ENCODE measurements around the gene NAPB.

The NAPB gene

DNA sequence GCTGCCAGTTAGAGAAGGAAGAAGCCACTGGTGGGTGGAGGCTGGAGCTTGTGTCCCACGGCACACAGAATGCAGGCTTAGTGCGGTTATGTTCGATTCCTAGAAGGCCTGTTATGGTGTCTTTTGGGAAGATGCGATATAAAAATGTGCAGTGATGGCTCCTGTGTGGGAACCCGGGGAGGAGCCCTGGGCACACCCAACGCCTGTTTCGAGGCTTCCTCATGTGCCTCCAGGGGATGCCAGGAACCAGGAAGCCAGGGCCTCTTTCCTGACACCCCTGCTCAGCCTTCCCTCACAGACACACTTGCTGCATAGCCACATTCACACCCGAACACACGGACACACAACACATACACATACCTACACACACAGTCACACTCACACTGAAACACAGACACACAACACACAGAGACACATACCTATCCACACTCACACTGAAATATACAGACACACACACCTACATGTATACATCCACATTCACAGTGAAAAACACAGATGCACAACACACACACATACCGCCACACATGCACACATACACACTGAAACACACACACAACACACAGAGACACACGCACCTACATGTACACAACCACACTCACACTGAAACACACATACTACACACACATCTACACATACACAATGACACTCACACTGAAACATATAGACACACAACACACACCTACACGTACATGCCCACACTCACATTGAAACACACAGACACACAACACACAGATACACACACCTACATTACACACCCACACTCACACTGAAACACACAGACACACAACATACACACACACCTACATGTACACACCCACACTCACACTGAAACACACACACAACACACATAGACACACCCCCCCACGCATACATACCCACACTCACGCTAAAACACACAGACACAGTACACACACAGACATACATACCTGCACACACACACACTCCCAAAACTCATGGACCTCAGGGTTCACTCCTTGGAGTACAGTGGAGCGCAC, 32.6 kb upstream of the NAPB start:
- TF ChIP-seq, protein P1, sequence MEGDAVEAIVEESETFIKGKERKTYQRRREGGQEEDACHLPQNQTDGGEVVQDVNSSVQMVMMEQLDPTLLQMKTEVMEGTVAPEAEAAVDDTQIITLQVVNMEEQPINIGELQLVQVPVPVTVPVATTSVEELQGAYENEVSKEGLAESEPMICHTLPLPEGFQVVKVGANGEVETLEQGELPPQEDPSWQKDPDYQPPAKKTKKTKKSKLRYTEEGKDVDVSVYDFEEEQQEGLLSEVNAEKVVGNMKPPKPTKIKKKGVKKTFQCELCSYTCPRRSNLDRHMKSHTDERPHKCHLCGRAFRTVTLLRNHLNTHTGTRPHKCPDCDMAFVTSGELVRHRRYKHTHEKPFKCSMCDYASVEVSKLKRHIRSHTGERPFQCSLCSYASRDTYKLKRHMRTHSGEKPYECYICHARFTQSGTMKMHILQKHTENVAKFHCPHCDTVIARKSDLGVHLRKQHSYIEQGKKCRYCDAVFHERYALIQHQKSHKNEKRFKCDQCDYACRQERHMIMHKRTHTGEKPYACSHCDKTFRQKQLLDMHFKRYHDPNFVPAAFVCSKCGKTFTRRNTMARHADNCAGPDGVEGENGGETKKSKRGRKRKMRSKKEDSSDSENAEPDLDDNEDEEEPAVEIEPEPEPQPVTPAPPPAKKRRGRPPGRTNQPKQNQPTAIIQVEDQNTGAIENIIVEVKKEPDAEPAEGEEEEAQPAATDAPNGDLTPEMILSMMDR (IDR thresholded peaks at IDR 0.05) = no peak

DNA sequence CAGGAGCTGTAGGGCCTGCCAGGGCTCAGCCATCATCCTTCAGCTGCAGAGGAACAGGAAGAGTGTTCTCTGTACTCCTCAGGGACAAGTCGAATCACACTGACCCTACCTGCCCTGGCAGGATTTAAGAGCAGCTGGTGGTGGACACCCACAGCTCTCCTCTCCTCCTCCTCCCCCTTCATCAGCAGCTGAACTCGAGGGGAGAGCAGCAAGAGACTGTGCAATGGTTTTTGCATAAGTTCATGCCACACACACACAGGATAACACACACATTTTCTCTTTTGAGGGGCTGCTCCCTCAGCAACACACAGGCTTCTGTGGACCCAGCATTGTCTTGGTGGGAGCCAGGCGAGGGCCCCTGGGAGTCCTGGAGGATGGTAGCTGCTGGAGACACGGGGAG, 31.5 kb upstream of the NAPB start, which contains the start of gene CST11:
Gene CST11 (minus strand): TSS at position 101 of the 400 bp plus-strand sequence. CDS start 65 bp downstream, at position 36.
- TF ChIP-seq, protein P1 (IDR thresholded peaks at IDR 0.05) = no peak

DNA sequence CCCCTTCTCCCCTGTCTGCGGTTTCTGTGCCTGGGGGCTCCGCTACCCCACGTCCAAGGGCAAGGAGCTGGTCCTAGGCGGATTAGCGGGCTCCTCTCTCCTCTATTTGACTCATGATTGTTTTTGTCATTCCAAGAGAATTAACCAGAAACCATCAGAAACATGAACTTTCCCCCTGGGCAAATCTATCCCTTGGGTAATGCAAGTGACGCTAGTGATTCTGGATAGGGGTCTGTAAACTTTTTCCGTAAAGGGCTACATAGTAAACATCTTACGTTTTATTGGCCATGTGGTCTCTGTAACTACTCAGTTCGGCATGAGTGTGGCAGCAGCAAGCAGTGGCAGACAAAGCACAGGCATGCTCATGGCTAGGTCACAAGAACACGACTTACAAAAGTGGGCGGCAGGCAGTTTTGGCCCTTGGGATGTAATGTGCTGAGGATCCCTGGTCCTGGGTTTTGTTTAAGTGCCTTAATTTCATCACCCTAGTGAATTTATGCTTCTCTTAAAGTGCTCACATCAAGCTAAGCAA, 30.7 kb upstream of the NAPB start:
- TF ChIP-seq, protein P1 (IDR thresholded peaks at IDR 0.05) = no peak

DNA sequence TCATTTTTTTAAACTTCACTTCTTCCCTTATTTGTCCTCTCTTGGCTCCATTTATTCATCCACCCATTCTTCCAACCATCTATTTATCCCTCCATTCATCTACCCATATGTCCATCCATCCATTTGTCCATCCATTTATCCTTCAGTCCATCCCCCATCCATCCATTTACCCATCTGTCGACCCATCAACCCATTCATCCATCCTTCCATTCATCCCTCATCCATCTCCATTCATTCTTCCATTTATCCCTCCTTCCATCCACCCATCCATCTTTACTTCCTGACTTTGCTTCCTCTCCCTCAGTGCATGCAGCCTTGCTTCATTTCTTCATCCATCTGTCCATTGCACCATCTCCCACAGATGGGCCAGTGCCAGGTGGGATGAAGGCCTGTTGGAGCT, 29.6 kb upstream of the NAPB start:
- TF ChIP-seq, protein P1 (IDR thresholded peaks at IDR 0.05) = no peak

DNA sequence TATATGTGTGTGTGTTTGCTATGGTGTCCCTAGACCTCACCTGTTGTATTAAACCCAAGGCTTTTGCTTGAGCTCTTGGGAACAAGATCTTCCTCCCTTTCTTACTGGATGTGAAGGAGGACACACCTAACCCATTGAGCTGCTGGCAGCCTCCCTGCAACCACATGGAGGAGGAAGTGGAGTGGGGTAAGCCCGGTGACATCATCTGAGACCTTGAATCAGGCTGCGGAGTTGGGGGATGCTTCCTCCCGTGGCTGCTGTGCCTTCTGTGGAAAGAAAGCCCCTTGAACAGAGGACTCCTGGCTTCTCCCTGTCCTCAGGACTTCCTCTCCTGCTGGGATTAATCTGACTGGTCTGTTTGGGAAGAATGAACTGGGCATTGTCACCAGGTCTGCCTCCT, 28.1 kb upstream of the NAPB start:
- TF ChIP-seq, protein P1 (IDR thresholded peaks at IDR 0.05) = no peak

DNA sequence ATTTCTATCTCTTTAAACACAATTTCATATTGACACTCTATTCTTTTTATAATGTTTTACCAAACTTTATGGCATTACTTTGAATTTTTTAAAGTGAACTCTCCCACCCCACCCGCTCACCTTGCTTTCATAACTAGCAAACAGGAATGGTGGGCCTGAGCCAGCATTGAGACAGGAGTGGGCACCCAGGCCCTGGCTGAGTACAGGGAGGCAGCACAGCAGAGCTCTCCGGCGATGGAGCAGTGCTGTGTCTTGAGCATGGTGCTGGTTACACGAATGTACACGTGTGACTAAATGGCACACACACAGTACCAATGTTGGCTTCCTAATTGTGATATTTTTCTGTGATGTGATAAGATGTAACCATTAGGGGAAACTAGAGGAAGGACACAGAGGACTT, 26.9 kb upstream of the NAPB start:
- TF ChIP-seq, protein P1 (IDR thresholded peaks at IDR 0.05) = no peak

DNA sequence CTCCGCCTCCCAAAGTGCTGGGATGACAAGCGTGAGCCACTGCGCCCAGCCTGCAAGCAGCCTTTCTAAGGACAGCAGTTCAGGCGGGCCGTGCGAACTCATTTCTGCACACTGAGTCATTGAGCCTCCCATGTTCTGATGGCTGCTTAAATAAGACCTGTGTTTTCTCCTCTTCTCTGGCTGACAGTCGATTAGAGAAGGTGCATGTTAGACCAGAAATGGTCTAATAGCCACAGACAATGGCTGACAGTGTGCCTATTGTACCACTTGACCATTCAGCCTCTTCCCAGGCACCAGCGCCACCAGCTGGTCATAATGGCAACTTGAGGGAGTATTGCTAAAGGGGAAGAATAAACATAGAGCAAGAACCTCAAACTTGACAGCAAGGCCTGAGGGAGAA, 25.2 kb upstream of the NAPB start:
- TF ChIP-seq, protein P1 (IDR thresholded peaks at IDR 0.05) = peak; percentile 60

All from LNCAP (cell line).